Measurements from ENCODE around the gene SPATA24.

DNA sequence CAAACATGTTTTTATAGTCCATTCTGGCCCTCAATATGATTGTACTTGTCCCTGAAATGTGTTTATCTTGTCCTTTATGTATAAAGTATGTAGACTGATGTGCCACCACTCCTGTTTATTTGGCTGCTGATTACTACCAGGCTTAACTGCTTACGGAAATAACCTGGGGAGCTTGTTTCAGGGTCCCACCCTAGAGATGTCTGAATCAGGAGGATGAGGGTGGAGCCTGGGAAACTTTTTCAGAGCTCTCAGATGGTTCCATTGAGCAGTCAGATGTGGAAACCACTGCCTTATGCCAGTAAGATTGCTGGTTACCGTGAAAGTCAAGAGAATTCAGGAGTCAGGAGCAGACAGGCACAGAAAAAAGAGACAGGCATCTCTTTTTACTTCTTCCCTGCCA is 40.0 kb downstream of the SPATA24 start:
- TF ChIP-seq POLR2AphosphoS5 (IDR thresholded peaks at IDR 0.05; ENCODE audit: low read depth, low read length) (no peak), SIN3A (IDR thresholded peaks at IDR 0.05; ENCODE audit: borderline replicate concordance, insufficient read depth, low read length) (no peak), TAF1 (IDR thresholded peaks at IDR 0.05; ENCODE audit: borderline replicate concordance, insufficient read depth, low read length) (no peak)
- TF ChIP-seq, protein P1, sequence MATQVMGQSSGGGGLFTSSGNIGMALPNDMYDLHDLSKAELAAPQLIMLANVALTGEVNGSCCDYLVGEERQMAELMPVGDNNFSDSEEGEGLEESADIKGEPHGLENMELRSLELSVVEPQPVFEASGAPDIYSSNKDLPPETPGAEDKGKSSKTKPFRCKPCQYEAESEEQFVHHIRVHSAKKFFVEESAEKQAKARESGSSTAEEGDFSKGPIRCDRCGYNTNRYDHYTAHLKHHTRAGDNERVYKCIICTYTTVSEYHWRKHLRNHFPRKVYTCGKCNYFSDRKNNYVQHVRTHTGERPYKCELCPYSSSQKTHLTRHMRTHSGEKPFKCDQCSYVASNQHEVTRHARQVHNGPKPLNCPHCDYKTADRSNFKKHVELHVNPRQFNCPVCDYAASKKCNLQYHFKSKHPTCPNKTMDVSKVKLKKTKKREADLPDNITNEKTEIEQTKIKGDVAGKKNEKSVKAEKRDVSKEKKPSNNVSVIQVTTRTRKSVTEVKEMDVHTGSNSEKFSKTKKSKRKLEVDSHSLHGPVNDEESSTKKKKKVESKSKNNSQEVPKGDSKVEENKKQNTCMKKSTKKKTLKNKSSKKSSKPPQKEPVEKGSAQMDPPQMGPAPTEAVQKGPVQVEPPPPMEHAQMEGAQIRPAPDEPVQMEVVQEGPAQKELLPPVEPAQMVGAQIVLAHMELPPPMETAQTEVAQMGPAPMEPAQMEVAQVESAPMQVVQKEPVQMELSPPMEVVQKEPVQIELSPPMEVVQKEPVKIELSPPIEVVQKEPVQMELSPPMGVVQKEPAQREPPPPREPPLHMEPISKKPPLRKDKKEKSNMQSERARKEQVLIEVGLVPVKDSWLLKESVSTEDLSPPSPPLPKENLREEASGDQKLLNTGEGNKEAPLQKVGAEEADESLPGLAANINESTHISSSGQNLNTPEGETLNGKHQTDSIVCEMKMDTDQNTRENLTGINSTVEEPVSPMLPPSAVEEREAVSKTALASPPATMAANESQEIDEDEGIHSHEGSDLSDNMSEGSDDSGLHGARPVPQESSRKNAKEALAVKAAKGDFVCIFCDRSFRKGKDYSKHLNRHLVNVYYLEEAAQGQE (IDR thresholded peaks at IDR 0.05; ENCODE audit: insufficient read depth in 1 of 2, low read depth in 2 of 2, low read length in 2 of 2), result no peak
